UCSD-AML1 (cell line): ENCODE measurements around the gene SLC24A3.
A peak's percentile ranks its signal among the peaks of the same experiment; 100 is the strongest.

Experiments
- DNase-seq: peaks from one replicate; lab custom pipeline; 2025; ENCODE audit not compliant: unreplicated experiment; lab: John Stamatoyannopoulos, UW

Gene SLC24A3

DNA sequence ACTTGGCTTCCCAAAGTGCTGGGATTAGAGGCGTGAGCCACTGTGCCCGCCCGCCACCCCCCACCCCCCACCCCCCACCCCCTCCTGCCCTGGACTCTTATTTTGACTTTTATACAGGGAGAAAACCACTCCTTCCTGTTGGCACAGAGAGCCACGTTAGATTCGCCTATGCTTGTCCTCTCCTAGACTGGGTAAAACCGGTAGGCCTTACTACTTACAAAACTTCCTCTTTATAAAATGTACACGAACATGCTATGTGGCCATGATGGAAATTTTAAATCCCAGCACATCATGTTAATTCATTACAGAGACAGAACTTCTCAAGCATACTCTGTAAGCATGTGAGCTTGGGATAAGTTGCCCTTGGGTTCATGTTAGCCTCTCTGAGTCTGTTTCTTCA, 124.2 kb downstream of the SLC24A3 start:
- DNase-seq, result no peak

DNA sequence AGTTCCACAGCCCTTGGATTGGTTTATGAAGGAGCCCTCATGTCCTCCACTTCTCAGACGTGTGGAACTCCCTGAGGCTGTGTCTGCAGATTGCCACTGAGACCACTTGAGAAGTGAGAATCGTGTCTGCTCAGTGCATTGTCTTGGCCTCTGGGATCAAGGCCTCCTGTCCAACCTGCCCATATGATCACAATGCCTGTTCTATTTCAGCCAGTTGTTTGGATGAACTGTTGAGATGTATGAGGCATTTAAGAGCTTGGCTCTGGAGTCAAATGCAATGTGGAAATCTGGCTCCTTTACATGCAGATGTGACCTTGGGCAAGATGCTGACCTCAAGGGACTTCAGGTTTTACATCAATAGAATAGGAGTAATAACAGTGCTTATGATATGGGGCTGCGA, 125.9 kb downstream of the SLC24A3 start:
- no peak for DNase-seq

DNA sequence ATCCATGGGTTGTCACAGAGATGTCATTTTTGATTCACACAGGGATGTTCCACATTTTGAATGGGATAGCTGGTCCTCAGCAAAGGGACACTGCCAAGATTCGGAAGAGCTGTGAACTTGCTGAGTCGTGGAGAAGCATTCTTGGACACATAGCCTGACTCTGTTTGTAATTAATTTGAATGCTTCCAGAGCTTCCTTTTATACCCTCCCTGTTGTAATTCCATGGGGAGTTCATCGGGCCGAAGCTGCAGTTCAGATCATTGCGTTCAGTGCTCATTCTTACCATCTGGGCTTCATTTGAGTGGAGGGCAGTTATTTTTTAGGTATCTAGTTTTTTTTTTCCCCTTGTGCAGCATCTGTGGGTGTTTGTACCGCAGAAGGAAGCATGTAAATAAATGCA, 126.5 kb downstream of the SLC24A3 start:
- no peak for DNase-seq

DNA sequence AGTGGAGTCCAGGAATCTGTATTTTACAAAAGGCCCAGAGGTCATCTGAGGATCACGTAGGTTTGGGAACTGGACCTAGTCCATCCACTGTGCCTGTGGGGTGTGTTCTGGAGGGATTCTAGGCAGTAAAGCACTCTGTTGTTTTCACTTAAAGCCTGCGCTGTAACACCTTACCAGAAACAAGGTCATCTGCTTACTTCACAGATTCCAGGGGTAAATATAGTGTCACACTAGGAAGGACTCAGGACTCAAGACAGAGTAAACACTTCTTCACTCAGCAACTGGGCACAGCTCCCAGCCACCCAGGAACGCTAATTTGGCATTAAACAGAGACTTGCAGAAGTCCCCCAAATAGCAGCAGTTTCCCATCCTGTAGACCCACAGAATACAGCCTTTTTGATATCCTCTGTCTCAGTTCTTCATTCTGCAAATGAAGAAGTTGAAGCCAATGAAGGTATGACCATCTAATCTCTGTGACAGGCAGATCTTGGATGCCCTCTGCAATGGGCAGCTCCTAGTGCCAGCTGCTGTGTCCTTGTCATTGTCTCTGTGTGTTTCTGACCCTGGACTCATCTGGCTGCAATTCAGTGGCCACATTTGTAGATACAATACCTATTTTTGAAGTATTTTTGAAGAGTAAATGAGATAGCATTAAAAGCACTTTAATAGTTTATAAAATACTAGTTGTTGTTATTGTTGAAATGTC, 129.1 kb downstream of the SLC24A3 start:
- no peak for DNase-seq

DNA sequence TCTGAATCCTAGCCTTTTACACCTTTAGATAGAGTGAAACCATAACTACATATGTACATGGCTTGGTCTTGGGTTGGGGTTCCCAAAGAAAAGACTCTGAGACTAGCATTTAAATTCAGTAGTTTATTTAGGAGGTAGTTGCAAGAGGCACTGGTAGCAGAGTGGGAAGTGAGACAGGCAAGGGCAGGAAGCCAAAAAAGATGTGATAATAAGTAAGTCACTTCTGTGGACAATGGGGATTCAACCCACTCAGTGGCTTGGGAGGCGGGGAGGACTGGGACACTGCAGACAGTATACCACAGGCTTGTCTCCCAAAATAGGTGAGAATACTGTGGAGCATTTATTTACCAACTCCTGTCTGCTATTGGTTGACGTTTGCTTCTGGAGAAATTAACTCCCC, 131.9 kb downstream of the SLC24A3 start:
- no peak for DNase-seq

DNA sequence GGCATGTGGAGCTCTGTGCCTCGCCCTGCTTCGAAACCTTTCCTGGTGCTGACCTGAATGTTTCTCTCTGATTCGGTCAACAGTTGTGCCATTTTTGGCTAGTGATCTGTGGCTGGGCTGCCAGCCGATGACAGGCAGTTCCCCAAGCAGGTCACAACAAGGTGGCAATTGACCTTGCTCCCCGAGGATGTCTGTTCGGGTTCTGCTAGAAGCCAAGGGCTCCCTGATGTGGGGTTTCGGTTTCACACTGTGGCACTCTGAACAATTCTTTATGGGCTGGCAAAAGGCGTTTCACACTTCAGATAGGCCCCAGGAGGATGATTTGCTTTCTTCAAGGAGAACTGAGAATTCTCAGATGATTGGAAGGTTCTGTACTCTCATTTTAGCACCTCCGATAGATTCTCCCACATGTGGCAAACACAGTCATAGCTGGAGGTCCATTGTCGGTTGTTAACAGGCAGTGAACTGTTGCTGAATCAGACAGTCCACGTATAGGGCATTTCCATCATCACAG, 135.6 kb downstream of the SLC24A3 start:
- no peak for DNase-seq

DNA sequence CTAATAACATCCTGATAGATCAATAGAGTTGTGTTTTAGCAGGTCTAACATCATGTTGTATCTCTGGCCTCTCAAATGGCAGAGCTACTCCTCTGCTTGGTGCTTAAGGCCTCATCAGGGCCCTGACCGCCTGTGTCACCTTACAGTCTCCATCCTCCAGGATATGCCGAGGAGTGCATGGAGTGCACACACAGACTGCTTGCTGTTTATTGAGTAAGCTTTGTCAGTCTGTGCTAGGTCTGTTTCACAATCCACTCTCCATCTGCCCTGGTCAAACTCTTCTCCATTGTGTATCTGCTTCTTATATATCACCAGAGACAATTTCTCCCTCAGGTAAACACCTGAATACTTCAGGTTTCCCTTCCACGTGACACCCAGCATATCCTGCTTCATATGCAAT, 136.1 kb downstream of the SLC24A3 start:
- no peak for DNase-seq

DNA sequence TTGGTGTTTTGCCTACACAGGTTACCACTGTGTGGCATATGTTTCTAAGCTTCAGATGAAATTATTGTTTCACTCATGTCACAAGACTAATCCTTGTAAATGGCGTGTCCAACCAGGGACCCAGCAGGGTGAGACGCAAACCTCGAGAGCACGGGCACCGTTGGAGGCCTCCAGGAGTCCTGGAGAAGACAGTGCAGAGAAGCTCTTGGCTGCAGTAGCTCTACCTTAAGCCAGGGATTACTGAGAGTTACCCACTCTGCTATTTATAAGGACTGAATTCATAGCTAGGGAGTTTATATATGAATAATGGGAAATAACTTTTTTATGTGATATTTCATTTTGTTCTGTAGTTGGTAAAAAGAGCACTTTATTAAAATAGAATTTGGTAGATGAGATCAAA, 137.4 kb downstream of the SLC24A3 start:
- no peak for DNase-seq

DNA sequence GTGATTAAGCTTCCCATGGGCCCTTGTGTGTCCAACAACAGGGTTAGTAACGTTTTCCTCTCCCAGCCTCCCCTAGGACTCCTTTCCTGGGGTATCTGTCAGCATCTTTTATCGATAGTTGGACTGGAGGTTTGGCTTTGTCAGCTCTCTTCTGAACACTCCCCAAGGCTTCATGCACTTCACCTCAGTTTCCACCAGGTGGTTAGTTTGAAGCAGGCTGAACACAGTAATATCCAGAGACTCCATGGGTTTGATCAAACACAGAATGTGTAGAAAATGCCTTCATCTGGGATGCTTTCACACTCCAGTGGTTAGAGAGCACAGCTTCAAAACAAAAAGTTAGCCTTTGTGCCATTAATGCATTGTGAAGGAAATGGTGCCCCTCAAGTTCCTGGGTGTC, 139.1 kb downstream of the SLC24A3 start:
- DNase-seq, result no peak

DNA sequence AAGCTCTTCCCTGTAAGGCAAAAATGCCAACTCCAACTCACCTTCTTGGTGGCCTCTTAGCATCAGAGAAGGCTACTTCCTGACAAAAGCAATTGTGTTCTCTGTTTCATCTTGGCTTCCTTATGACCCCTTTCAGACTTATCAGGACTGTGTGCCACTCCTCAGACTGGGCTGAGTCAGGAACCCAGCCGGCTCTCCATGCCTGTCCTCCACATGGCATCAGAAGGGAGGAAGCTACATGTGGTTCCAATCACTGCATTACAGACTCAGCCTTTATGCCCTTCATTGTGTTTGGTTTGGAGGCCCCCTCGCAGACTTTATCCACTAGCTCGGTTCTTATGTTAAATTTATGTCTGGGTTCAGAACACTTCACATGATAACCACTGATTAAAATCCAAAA, 142.5 kb downstream of the SLC24A3 start:
- DNase-seq, result no peak

DNA sequence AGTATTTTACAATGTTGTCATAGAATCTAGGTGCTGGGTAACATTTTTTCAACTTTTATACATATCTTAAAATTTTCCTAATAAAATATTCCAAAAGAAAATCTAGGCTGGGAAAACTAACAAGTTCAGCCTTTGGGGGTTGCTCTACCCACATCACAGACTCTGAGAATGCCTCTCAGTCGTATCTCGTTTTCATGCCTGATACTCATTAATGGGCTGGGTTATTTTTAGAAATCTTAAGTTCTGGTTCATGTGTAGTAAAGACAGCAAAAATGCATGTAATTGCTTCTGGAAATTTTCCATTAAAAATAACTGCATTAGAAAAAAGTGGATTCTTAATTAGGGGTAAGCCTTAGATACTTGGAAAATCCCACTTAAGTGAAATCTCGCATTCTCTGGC, 149.3 kb downstream of the SLC24A3 start:
- no peak for DNase-seq

DNA sequence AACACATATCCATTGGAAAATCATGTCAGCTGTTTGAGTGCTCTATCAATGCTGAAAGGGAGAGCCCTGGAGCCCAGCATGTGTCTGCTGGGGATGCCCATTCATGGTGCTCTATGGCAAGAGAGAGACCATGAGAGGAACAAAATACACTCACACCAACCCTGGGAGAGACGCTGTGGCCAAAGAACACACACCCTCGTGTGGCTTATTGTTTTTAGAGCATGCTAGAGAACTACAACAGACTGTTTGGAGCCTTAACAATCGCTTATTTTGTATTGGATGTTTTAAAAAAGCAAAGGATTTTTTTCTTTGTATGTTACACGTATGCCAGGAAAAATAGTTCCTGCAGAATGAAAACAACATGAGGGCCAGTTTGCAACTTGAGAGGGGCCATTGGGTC, 151.0 kb downstream of the SLC24A3 start:
- DNase-seq, result no peak

DNA sequence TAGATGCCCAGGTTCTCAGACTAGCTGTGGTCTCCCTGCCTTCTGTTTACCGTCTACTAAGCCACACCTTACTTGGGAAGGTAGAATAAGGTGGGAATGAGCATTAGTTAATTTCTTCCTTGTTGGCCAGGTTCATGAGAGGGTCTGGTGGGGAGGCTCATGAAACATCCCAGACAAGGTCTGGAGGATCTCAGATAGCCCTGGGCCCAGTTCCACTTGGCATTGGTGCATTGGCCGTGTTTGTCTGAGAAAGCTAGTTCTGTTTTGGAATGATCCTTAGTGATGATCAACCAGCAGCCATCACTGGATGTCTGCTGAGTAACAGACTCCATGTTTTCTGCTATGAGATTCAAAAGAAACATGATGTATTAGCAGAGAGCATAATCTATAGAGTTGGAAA, 155.1 kb downstream of the SLC24A3 start:
- DNase-seq, result no peak

DNA sequence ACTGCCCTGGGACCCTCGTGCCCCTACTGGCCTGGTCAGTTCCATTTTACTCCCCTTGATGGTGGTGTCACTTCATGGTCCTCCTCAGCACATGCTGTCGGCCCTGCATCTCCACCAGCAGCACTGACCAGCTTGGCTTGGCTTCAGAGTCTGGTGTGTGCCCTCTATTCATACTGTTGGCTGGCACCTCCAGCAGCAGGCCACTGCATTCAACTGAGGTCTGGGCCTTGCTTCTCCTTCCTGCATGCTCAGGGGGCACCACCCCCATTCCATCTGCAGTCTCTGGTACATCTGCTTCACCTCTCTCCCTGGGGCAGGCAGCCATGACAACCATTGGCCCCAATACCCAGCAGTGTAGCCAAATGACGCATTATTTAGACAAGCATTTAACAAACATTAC, 155.9 kb downstream of the SLC24A3 start:
- DNase-seq, result no peak

DNA sequence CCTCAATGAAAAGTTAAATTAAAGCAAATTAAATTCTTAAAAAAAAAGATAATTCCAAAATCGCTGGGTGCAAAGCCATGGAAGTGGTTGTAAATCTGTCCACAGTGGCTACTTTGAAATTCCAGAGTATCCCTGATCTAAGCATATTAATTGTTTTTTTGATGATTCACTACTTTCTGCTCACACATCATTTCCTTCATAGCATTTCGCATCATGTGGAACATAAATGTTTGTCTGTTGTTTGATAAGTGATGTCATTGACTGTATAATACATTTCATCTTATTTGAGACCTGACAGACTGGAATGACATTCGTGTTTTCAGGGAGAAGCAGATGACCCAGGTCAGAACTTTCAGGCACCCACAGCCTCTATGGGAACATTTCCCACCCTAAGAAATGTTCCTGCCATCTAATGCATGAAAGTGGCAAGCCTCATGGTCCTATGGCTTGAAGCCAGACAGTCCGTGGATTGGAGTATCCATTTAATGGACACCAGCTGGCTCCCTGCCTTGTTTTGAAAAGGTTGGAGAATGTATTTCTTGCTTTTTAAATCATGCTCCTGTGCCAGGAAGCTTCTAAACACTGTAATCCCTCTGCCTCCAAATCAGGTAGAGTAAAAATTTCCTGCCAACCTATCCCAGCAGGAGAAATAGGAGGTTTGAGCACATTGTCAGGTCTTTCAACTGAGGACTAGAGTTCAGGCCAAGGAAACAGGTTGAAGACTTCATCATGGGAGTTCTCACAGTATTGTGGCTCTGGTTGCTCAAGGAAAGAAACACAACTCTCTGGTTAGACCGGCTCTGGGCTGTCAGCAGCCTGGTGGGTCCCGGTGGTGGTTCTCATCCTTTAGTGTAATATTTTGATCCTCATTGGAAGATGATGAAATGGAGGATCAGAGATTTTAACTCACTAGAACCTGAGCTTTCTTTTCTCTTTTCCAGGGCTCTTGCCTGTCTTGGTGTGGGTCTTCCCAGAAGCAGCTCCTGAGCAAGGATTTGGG, 157.9 kb downstream of the SLC24A3 start:
- no peak for DNase-seq

DNA sequence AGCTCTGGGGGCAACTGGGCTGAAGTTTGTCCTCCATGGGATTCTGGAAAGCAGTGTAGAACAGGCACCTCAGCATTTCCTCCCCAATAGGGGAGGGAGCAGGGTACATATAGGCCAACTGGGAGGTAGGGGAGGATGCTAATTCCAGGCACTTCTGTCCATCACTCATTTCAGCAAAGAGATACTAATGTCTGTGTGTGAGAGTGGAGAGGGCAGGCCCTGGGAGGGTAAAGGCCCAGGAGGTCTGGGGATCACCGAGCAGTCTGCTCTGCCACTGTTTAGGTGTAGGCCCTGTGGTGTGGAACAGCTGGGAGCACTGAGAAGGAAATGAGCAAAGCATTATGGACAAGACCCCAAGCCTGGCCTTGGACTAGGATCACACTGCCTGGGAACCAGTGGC, 158.7 kb downstream of the SLC24A3 start:
- DNase-seq, result no peak

DNA sequence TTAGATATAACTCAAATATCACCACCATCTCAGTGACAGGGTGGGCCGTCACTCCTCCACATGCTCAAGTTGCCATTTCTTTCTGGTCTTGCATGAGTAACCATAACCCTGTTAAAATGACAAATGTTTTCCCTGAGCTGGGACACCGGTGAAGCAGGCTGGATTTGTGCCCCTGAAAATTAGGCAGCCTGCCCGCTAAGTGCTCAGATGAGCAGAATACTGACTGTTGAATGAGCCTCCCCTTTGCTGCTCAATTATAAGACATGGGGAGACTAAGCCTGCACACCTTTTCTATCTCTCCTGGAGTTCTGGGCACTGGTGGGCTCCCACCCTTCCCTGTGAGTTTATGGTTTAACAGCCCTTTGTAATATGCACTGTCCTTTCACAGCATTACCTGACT, 161.8 kb downstream of the SLC24A3 start:
- no peak for DNase-seq

DNA sequence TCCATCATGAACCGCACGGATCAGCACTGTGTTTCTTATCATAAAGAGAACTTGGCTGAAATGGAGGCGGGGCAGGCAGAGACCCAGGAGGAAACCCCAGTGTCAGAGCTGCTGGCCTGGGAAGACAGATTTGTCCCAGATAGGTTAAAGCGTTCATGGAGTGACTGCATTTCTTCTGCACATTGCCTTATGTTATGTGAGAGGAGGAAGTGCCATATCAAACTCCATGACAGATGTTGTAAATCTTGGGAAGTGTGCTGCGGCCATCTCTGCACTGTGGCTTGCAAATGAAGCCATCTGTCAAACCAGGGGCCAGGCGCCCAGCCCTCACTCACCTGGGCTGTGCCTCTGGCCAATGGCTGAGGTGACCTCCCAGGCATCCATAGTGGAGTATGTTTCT, 163.0 kb downstream of the SLC24A3 start:
- DNase-seq, result peak; percentile 80

DNA sequence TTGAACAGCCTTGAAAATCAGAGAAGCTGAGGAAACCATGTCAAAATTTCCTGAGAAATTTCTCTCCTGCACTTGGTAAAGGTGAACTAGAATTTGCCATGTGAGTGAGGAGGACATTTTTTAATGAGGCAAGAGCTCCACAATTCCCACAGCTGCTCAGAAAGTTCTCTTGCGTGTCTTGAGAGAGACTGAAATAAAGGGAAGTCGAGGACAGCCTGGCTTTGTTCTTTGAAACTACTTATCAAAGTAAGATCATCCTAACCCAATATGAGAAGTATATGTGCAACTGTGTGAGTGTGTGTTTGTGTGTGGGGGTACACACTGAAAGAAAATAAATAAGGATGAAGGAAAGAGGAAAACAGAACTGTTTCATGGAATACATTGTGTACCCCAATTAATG, 163.4 kb downstream of the SLC24A3 start:
- no peak for DNase-seq

DNA sequence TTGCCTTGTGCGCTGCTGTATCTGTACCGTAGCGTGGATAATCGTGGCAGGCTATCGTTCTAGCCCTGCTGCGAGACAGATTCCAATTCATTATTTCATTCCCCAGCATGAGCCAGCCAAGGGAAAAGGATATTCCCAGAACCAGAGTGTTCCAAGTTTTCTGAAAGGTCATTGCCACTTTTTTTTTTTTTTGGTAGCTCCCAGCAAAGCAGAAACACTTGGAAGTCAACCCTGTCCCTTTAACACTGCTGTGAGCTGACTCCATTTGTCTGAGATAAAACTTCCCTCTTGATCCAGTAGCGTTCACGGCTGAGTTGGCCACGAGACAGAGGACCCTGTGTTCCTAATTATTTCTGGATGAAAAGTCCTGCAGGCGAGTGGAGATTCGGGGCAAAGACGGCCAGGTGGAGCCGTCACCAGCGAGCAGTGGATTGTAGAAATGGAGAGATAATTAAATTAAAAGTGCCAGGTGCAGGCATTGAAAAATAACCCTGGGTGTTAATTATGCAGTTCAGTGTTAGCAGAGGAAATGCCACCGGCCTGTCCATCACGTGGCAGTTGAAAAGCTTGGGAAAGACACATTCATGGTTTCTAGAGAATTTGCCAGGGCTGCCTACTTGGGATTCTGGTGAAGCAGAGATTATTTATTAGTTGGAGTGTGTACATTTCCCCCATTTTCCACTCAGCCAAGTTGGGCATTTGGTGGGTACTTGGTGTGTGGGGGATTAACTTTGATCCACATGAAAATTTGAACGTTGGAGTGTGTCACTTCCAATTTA, 164.2 kb downstream of the SLC24A3 start:
- DNase-seq, result no peak

DNA sequence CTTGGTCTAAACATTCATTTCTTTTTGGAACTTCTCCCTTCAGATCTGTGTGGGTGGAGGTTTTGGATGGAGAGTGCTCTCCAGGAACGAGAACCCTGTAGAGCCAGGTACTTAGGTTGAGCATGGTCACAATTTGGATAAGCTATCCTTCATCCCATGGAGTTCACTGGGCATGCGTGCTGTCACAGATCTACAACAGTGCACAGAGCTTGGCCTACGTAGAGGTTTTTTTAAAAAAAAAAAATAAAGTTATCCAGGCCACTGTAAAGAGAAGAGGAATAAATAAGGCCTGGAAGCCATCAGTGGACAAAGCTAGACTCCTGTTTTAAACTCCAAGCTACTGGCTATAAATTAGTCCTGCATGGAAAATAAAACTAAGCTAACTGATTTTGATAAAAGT, 165.6 kb downstream of the SLC24A3 start:
- DNase-seq, result no peak
